ENCODE data around the gene CYP21A2.

Gene CYP21A2

DNA sequence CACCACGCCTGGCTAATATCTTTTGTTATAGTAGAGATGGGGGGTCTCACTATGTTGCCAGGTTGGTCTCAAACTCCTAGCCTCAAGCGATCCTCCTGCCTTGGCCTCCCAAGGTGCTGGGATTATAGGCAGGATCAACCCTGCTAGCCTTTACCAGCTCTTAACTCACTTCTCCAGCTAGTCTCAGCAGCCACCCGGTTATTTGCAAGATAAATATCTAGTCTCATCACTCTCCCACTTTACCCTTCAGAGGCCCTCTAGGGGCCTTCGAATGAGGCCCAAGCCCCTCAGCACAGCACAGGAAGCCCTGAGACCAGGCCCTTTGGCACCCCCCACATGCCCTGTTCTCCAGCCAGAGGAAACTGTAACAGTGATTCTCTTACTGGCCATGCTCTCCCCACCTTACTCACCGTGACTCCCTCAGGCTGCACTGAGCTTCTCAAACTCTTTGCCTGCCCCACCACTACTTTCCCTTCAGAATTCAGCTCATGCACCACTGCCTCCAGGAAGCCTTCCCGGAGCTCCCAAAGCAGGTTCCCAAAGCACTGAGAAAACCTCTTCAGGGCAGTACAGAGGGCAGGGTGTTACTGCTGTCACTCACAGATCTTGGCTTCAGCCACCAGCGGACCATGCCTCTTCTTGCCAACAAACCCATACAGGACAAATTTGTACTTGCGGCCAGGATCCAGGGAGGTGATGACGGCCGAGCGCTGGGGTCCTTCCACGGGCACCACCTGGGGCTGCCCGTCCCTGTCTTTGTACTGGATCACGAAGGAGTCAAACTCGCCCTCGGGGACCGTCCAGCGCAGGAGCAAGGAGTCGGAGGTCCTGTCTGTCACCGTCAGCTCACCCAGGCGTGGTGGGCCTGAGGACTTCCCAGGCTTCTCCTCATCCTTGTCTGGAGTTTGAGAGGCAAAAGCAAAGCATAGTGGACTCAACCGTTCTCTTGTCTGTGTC is 45.9 kb downstream of the CYP21A2 start:
- no peak for DNase-seq

- no peak for DNase-seq
These were observed 46.6 kb downstream of the CYP21A2 start for GRCh38 chr6:32084780-32085179.

DNA sequence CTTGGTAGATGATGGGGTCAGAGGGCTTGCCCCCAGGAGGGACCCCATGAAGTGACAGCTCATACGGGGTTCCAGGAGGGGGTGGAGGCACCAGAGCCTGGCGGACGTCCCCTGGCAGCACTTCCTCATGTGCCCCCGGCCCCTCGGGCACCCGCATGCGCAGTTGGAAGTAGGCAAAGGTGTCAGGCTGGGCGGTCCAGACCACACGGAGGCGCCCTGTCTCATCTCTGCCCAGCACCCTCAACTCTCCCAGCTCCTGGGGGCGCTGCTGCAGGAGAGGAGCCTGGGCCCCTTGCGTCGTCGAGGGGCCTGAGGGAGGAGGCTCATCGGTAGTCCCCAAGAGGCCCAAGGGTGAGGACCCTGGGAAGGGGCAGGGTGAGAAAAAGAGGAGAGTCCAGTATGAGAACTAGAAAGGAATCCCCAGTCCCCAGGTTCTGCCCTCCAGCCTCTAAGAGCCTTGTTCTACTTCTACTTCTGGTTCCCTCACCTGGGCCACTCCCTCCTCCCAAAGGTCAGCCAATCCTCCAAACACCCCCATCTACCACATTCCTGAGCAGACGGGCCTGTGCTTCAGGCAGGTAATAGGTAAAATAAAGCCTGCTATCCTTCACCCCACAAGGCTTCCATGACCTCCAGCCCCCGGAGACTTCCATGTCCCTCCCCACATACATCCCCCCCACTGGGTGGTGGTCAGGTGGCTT is 47.7 kb downstream of the CYP21A2 start:
- no peak for DNase-seq

GRCh38 chr6:32086661-32087573 is 48.7 kb downstream of the CYP21A2 start:
- DNase-seq = no peak

GRCh38 chr6:32087574-32088486 is 49.6 kb downstream of the CYP21A2 start:
- DNase-seq = peak; percentile 75

DNA sequence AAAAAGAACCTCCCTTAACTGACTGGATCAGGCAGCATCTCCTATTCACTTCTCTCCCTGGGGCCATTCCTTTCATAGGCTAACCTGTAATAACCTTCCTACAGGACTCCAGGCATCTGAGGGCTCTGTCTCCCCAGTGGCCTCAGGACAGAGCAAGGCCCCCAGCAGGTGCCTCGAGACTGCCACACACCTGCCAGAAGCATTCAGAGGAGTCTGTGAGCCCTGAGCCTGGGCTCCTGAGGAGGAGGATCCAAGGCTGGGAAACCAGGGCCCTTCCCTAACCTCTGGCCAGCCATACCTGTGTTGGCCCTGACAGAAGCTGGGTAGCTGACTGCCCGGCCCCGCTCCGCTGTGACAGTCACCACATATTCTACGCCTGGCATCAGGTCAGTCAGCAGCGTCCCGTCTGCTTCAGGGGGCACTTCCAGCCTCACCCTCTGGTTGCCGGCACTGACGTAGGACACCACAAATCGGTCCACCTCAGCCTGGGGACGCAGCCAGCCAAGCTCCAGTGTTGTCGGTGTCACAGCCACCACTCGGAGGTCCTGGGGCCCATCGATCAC is 50.4 kb downstream of the CYP21A2 start:
- no peak for DNase-seq

GRCh38 chr6:32089082-32089828 is 51.0 kb downstream of the CYP21A2 start:
- no peak for DNase-seq

Measured in eye (tissue), 1 donor.